HG03565 (cell line): ENCODE measurements around the gene MYLK.

ENCODE experiments used
- ATAC-seq: cut with Tn5 transposase; IDR thresholded peaks from one replicate; pipeline ENCODE4 v1.9.1; 2021; ENCODE audit warnings: mild to moderate bottlenecking, moderate library complexity; ENCODE audit not compliant: unreplicated experiment

The MYLK gene

DNA sequence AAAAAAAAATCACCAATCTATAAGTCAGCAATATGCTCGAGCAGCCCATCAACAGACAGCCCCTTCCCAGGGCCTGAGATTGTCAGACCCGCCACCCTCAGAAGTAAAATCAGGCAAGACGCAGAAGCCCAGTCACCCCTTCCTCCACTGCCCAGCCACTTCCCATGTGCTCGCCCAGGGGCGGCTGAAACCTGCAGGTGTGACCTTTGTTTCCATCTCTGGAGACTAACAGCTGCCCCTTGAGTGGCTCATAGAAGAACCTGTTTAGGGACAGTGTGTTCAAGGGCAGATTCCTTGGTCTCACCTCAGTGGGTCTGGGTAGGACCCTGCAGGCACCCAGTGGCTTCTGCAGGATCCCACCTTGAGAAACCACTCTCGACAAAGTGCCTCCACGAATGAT, 105.6 kb downstream of the MYLK start:
- no peak for ATAC-seq

DNA sequence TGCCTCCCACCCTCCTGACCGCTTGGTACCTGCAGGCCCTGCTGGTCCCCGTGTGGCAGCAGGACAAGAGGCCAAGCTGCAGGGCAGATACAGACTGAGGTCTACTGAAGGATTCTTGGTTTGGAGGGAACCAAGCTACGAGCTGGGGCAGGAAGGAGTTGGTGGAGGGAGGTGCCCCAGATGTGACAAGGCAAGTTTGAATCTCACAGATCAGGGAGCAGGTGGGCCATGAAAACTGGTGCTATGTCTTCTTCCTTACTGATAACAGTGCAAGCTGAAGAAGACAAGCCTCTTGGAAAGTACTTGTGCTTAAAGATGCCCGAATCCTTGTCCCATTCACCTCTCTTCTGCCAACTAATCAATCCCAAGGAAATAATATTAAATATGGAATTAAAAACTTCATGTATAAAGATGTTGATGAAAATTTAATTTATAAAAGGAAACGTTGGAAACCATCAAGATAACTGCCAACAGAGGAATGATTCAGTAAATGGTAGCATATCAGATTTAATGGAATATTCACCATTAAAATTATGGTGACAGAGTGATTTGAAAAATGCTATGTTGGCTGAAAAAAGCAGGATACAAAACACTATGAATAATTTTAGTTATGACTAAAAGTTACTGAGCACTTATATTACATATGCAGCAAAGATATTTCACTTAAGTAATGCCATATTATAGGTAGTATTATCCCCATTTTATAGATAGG, 107.9 kb downstream of the MYLK start:
- ATAC-seq, result no peak

DNA sequence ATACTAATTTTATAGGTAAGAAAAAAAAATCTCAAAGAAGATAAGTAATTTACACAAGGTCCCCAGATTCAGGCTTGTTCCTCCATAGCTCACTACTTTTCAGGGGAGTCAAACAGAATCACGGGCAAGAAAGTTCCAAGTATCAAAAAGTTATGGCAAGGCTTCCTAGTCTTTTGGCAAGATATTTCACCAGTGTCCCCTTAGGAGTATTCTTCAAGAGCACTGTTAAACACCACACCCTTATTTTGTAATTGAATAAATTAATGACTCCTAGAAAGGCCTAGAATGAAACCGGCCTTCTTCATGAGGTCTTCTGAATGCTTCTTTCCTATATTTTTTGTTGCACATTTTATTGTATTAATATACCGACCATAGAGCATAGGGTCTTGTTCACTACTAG, 109.7 kb downstream of the MYLK start:
- no peak for ATAC-seq

DNA sequence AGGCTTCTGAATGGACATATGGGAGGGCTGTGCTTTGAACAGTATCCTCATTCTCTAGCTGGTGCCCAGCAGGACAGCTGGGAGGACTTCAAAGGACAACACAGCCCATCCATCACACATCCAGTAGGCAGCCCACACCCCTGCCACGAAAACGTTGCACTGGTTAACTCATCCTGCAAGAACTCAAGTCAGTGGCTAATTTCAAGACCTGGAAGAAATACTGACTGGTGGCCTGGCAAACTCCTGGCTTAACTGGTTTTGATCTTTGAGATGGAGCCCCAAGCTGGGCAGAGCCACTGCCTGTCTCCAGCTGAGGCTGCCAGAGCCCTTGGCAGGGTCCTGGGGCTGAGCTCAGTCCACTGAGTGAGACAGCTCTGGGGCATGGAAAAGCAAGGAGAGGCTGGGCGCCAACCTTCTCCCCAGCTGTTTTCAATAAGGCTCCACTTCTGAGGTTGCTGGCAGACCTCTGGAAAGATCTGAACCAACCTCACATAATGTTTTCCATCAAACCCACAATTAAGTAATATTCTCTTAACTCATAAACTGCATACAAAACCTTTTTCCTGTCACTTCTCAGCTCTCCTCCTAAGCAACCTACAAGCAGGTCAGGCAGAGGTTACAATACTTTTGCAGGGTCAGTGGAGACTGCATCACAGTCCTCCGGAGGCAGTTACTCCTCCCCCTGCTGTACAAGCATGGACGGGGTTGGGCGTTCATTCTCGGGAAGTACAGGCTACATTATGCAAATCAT, 110.3 kb downstream of the MYLK start:
- no peak for ATAC-seq

DNA sequence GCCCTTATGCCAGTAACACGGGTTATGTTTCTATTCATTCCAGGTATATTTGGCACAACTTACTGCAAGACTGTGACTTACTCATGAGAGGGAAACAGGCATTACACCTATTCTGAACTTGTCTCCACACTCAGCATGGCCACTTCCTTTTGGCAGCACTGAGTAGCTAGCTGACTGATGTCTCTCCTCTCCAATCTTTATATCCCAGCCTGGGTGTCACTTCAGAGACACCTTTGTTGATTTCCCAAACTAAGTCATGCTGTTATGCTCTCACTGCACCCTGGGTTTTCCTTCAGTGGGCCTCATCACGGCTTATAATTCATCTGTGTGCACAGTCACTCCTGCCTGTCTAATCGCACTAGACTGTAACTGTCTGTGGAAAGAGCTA, 114.8 kb downstream of the MYLK start:
- ATAC-seq, result no peak

DNA sequence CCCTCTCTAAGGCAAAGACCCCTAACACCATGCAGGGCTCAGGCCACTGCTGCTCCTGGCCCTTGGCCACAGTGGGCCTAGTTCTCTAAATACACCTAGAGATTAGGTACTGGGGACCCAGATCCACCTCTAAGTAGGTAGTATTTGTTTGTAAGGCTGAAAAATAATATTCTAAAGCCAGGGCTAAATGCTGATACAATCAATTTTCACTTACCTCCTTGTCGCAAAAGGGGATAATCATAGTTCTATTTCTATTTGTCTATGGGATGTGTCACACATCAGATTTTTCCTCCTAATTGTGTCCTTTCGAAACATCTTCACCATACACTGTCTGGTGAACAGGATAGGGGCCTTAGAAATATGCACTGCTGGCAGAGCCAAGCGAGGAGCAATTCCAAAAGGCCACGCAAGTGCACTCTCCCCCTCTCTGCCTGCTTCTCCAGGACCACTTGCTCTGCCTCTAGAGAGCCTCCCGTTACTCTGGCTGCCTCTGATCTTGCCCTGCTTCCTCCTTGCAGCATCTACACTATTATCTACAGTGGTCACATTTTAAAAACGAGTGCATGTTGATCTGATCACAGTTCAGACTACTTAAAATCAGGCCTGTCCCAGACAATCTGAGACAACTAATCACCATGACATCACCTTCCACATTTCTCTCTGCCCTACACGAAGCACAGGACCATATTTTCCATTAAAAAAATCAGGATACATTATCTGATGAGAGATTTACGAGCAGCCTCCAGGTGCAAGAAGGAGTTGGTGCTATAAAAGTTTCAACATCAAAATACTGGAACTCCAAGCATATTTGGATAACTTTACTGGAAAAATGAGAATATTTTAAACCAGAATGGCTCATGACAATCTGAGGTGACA, 115.4 kb downstream of the MYLK start:
- ATAC-seq, result no peak

DNA sequence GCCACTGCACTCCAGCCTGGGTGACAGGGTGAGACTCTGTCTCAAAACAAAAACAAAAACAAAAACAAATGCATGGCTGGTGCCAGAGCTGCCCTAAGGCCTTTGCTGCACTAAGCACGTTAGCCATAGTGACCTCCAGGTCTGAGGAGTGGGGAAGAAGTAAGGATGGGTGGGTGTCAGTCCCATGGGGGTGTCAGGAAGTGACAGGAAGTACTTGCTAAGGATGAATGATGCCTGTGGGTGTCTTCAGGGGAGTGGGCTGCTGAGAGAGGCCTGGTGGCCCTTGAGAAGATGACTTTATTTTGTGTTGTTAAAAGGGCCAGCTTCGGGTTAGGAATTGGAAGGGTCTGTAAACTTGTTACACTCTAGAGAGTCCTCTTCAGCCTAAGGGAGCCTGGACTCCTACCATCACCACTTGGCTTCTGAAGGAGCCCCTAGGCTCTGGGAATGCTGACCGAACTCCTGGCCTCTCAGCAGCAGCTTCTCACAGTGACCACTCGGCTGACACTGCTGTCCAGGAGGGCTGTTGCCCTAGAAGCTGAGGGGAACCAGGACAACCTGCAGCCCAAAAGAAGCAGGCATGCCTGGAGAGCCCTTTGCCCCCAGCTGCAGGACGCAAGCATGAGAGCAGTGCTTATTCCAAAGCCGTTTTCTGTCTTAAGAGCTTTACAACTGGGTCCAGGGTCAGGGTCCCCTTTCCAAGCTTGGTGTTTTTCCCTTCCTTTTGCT, 116.4 kb downstream of the MYLK start:
- ATAC-seq, result no peak

DNA sequence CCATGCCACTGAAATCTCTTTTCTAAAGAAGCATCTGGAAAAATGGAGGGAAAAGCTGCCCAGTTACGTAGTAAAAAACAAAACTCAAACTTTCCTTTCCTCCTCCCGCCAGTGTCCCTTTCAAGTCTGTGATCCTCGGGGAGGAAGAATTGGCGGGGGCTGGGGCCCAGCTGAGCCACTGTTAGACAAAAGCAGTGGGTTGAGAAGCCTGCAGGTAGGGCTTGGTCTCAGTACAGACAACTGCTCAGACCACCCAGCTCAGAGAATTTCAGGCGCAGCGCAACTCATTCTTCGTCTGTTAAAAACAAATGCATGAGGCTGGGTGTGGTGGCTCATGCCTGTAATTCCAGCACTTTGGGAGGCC, 117.1 kb downstream of the MYLK start:
- ATAC-seq, result no peak

DNA sequence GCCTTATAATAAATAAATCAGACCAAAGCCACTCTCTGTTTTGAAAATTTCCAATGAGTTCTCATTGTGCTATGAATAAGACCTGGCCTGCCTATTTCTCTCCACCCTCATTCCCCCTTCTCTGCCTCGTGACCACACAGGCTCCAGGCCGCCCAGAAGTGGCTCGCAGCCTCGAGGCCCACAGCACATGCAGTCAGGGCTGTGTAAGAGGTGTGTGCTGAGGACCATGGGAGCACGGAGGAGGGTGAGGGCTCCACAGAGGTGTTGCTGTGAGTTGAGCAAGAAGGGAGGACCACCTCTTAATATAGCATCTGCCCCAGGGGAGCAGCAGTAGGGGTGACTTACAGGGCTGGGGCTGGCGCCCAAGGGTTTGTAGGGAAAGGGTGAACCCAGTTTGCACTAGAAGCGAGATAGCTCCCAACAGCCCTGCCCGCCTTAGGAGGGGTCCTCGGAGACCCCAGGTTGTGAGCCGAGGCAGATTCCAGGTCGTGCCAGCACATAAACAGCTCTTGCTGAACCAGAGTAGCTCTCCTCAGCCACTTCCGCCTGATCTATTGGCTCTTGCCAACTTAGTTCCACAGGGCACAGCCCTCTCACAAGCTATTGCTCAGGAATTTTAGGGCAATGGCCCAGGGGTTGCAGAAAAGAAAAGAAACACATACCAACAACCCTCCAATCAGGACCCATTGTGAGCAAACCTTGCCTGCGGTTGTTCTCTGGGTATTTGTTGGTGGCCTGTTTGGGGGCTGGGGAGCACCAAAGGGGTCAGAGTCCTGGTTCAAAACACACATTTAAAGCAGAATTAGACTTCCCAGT, 117.7 kb downstream of the MYLK start:
- ATAC-seq, result no peak

DNA sequence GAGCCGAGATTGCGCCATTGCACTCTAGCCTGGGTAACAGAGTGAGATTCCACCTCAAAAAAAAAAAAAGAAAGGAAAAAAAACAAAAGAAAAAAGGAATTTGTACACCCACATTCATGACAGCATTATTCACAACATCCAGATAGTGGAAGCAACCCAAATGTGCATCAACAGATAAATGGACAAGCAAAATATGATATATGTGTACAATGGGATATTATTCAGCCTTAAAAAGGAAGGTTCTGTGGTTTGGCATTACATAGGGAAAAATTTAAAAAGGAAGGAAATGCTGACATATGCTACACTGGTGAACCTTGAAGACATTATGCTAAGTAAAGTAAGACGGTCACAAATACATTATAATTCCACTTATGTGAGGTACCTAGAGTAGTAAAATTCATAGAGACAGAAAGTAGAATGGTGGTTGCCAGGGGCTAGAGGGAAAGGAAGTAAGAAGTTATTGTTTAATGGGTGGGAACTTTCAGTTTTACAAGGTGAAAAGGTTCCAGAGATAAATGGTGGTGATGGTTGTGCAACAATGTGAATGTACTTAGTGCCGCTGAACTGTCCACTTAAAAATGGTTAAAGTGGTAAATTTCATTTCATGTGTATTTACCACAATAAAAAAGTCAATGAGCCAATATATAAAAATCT, 118.5 kb downstream of the MYLK start:
- no peak for ATAC-seq

DNA sequence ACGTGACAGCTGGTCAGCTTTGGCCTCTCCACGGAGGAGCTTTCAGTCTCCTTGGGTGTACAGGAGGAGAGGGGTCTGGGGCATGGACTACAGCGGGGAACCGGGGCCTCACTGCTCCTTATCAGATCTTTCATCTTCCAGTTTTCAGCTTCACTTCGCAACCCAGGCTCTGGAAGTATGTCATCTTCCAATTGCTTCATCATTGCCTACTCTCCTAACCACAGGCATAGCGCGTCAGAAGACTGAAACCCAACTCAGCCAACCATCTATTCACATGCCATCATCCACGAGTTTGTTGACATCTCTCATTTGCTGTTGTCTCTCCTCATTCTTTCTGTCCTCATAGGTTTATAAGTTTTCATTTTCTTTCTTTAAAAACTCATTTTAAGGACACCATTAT, 119.5 kb downstream of the MYLK start:
- no peak for ATAC-seq

DNA sequence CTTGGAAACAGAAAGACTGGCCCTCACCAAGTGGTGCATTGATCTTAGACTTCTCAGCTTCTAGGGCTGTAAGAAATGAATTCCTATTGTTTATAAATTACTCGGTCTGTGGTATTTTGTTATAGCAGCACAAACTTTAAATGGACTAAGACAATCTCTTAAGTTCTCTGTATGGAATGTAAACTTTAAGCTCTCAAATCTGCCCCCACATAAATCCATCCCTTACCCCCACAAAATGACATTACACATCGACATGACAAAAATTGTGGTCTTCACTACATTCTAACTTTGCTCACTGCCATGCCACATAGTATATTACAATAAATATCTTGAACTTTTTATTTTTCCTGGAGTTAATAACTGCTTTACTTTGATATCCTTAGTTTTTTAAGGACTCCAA, 121.3 kb downstream of the MYLK start:
- no peak for ATAC-seq

DNA sequence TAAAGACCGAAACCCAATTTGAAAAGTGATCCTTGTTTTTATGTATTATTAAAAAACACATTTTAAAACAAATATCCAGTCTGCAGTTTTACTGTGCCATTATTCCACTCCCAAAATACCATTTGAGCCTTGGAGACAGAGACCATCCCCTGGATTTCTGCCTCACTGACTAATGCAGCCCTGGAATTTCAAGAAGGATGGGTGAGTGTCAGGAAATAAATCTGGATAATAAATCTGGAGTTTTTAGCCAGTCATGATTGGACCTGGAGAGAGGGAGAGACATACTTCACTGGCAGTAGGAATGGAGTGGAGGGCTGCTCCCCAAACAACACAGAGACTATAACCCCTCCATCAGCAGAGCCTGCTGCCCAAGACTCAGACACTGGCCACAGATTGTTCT, 123.3 kb downstream of the MYLK start:
- ATAC-seq, result no peak

DNA sequence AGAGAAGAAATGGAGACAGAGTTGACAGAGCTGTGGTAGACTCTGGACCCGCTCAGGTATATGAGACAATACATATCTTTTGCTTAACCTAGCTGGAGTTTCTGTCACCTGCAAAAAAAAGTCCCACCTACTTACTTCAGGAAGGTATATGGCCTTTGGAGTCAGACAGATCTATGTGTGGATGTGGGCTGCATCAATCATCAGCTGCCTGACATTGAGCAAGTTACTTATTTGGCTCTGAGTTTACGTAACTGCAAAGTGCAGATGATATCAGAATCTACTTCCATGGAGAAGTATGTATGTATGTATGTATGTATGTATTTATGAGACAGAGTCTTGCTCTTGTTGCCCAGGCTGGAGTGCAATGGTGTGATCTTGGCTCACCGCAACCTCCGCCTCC, 124.3 kb downstream of the MYLK start:
- ATAC-seq, result no peak

DNA sequence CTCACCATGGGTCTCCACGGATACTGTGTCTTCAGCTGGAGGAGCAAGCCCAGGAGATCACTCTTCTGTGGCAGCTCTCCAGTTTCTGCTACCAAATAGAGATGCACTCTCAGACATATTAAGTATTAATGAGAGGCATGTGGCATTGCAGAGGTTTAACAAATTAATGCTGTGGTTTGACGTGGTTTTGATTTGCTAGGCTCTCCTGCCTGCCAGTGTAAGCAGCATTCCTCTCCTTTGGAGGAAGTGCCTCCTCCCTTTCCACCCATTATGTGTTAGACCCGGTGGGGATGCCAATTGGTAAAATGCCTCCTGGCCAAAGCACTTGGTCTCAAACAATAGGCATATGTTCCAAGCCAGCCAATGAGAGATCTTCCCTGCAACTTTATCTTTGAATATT, 124.8 kb downstream of the MYLK start:
- ATAC-seq, result no peak

DNA sequence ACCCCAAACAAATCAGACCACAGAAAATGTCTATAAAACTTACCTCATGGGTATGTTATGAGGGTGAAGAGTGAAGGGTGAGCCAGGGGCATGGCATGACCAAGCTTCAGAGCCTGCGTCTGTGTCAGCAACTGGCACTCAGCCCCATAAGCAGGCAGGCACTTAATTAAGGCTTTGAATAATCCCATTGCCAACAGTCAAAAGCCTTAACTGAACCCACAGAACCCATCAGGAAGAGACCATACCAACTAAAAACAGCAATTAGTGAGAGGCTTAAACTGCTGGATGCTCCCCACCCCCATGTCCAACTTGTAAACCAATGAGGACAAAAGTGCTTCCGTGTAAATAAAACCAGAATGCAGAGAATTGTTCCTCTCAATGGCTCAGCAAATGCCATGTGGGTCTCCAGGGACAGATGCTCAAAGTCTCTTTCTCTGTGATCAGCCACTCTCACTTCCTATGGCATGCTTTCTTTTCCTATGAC, 126.0 kb downstream of the MYLK start:
- ATAC-seq, result no peak

DNA sequence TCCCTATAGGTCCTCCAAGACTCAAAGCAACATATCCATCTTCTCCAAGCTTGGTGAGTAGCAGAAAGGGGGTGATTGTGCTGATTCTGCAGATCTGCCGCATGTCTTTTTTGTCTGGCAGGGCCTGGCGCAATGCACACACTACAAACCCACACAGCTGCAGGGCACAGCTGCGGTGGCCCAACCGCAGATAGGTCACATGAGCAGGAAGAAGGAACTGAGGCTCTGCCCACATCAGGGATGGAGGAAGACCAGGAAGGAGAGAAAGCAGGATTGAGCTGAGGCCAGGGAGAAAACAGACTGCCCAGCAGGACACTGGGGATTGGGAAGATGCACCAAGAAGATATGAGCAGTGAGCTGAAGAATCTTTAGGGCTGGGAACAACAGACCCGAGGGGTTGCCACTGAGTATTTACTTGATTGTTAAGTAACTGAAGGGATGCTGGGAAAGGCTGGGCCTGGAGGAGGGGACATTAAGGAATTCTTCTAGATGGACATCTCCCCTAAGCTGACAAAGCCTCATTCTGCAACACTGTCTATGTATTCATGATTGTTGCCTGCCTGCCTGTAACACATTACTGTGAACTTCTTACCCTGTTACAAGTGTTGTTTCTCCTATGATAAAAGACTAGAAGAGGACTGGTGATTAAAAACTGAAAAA, 126.7 kb downstream of the MYLK start:
- no peak for ATAC-seq

DNA sequence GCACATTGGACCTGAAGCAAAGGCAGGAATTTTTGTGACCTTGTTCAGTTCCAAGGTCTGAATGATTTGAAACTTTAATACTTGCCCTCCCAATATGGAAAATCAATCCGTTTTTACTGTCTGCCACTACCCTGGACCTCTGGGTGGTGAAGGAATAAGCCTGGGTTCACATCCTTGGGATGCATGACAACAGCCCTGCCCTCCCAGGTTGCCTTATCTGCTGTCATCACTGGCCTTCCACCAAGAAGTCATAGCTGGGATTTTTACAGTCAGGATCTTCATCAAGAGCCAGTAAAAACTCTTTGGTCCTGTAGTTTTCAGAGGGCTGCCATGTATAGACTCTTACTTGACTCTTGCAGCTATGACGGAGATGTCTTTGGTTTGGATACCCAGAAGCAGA, 128.6 kb downstream of the MYLK start:
- no peak for ATAC-seq

DNA sequence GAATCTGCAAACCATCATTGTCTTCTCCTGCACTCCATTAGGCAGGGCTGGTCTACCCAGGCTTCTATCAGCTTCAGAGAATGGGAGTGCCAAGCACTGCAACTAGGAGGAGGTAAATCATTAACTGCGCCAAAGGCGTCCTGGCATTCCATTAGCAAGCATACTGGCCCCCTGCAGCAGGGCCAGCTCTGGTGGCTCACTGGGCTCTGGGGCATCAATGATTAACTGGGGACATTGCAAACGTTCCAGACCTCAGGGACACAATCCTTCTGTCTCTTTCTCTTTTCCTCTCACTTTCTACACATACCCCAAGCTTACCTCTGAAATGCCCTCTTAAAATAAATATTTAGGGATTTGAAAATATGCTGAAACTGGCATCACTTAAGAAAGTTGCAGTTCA, 129.0 kb downstream of the MYLK start:
- no peak for ATAC-seq
